ENCODE measurements around the gene GRIK1. TPM values are rescaled to one million over a fixed set of nuclear protein-coding genes. Genes with fewer than 3 reads are reported as not detected.
A peak's percentile ranks its signal among the peaks of the same experiment; 100 is the strongest.

GRIK1 gene
- total RNA-seq, 1 donor from 2014 or later: 0.99 TPM

DNA sequence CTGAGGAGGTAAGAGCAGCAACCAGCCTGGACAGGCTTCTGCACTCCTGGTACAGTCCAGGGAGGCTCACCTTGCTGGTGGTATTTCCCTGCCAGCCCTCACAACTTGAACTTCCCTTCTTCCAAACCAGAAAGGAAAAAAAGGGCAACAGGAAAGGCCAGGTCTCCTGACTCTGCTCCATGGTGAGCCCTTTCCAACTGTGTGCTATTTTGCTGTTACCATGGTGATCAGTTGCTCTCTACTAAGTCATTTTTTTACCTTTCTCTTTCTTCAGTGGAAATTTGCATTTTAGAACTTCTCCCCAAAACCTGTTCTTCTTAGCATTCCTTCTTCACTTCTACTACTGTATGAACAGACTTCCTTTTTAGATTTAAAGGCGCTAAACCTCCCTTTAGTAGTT, 164.3 kb downstream of the GRIK1 start:
- no peak for DNase-seq

DNA sequence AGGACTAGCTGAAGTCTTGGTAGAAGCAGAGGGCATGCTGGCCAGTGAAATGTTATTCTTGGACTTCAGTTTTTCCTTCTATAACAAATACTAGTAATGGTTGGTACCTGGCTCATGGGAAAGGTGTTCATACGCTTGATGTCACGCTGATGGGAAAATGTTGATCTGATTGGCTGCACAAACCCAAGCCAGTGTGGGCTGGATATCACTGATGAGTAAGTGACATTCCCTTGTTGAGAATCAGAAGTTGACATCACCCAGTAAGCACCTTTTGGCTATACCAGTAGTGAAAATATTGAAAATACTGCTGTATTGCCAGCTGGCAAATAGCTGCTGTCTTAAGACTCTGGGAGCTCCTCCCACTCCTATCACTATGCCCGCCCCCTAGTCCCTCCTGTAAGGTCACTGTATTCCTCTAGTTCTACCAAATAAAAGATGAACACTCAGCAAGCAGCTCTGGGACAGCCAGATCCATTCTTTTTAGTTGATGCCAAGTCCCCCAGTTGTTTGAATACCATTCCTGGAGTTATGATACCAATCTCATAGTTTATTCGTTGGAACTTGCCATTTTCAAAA, 168.2 kb downstream of the GRIK1 start:
- no peak for DNase-seq

DNA sequence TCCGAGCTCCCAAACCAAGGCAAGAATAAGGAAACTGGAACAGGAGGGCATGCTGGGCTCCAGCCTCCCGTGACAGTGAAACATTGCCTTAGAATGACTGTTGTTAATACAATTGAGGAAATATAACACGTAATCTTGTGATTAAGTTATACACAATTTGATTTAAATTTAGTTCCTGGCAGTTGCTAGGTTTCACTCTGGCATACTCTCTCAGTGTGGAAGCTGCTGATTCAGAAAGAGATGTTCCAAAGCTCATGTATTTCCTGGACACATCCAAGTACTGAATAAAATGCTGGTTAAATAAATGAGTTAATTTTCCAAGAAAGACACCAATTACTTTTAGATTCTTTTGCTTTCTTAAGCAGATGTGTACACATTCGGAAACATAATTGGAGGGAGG, 176.1 kb downstream of the GRIK1 start:
- DNase-seq: no peak

DNA sequence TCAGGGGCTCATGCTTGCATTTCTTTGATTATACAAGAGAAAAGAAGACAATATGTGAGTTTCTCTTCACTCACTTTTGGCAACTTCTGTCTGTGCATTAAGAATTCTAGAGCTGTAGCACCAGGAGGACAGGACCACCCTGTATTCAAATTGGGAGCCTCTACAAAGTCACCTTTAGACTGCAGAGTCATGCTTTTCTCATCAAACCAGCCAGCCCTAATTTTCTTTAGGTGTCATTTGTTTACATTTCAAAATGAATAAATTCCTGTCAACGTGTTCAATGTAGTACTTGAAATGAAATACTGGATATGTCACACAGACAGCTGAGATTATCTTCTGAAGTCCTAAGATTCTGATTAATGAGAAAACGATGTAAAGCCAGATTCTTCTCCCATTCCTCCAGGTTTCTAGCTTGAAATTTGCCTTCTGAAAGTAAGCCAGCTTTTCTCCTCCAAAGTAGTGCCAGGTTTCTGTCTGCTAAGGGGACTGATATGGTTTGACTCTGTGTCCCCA, 177.2 kb downstream of the GRIK1 start:
- no peak for DNase-seq

DNA sequence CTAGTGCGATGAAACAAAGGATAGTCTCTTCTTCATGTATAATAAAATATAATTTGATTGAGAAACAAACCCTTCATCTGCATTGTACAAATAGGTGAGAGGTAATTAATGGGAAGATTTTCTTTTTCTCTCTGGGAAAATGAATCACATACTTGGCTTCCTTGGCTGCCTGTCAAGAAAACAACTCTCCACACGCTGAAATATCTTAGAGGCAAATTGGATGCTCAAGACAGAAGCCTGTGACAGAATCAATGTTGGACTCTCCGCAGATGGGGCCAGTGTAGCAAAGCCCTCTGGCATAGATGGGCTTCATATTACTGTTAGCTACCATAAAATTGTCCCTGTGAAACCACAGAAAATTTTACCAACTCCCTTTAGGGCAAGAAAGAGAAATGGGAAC, 186.6 kb downstream of the GRIK1 start:
- no peak for DNase-seq

DNA sequence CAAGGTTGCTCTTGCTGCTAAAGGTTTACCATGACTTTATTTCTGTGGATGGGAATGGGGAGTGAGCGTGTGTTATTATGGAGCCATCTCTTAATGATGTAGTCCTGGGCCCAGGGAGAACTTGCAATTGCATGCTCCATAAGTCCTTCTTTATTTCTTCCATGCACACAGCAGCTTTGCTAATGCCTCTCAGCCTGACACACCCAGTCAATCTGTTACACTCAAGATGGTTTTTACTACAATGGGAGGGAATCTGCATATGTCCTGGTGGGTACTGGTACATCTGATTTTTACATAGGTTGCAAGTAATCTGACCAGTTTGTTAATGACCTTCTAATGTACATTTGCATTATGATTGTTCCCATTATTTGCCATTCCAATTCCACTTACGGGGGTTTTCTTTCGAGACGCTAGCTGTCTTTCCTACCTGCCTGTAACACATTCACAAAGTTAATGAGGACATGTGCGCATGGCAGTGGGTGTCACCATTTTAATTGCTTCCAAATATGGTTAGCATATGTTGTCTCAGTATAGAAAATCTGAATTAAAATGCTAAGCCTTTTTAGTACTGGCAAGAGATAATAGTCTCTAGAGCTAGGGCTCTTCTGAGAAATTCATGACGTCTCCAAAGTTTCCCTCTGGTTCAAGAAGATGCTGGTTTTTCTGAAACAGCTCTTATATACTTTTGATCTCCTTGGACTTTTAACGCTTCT, 188.2 kb downstream of the GRIK1 start:
- DNase-seq: no peak

DNA sequence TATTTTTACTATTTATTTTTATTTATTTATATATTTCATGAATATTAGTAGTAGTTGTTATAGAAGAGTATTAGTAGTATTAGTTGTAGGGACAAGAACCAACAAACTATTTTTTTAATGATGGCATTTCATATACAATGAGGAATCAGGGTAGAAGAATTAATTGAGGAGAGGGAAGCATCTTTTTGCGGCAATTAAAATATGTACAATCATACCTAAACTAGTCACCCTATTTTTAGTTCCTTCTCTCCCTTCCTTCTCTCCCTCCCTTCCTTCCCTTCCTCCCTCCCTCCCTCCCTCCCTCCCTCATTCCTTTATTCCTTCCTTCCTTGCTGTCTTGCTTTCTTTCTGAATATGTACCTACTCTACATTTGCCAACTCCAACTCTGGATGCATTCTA, 189.8 kb downstream of the GRIK1 start:
- DNase-seq: no peak

DNA sequence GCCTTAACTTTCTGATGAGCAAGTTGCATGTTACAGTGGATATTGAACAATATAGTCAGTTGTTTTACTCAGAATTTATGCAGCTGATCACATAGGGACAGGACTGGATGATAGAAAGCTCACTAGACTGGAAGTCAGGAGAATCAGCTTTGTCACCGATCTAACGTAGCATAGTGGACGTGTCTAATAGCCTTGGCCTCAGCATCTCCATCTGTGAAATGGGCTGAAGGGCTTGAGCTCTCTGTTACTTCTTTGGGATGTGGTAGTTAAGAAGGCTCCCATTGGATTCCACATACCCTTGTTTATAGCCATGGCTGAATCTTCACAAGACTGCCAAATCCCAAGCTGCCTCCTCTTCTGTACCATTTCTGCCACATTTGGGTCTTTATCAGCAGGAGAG, 190.6 kb downstream of the GRIK1 start:
- no peak for DNase-seq

DNA sequence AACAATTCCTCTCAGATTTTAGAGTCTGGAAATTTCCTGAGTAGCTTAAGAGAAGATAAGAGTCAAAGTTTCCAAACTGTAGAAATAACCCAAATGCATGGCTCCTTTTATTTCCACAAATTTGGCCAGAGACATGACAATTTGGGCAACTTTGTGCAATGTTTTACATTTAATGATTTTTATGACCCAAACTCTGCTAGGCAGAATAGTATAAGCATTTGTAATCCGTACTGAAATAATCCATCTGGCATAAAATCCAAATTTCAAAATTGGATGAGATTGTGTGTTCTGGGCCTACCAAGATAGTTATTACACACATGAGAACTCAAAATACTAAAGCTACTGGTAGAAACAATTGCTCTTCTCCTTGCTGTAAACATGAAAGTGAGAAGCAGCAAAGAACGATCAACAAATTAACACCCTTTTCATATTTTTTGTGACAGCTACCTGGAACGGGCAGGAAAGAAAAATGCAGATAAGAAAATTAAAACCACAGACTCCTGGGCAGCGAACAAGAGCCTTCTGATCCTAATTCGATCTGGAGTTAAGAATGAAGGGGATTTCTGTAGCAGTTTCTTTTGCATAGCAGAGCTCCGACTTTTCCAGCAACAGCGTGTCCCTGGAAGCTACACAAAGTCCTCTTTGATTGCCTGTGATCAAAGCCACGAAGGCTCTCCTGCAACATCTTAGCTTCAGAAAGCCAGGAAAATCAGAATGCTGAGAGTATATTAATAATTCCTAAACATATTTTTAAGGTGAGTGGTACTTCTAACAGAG, 191.2 kb downstream of the GRIK1 start:
- DNase-seq: no peak

DNA sequence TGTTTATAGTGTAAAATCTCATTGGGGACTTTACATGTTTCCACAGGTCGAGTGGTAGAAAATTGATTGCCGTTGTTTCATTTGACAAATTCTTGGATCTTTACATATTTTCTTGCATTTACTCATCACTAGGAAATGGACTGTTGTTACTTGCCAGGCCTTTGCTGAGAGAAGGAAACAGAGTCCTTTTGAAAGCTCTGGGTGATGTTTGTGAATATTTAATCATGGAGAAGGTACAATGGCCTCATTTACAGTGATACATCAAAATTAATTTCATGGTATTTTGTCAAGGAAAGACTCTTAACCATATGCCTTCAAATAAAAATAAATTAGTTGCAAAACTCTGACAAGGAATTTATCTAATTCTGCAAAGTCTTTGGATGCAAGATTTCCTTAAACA, 198.0 kb downstream of the GRIK1 start:
- DNase-seq: no peak

DNA sequence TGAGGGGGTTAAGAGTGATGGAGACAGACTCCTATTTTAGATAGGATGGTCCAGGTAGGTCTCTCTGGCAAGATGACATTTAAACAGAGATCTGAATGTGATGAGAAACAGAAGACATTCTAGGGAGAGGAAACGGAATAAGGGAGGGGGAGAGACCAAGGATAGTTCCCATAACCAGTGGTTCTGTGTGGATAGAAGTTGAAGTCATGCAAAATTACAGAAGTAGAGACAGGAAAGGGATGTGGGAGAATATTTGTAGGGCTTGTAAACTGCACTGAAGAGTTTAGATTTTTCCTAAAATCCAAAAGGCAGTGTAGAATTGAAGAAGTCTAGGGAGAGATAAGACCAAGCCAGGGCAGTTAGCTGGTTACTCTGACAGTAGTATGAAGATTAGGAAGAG, 200.6 kb downstream of the GRIK1 start:
- DNase-seq: no peak

DNA sequence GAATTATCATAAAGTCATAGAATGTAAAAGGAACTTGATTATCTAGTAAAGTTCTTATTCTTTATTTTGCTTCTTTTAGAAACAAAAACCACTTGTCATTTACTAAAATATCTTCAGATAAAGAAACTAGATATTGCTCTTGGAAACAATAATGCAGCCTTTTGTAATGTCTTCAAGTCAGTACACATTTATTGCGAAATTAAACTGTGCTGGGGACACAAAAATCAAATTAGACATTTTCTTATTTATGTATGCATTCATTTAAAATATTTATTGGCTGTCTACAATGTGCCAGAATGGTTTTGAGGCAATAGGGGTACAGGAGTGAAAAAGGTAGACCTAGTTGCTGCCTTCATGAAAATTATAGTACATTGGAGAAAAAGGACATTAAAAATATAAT, 201.1 kb downstream of the GRIK1 start:
- no peak for DNase-seq

DNA sequence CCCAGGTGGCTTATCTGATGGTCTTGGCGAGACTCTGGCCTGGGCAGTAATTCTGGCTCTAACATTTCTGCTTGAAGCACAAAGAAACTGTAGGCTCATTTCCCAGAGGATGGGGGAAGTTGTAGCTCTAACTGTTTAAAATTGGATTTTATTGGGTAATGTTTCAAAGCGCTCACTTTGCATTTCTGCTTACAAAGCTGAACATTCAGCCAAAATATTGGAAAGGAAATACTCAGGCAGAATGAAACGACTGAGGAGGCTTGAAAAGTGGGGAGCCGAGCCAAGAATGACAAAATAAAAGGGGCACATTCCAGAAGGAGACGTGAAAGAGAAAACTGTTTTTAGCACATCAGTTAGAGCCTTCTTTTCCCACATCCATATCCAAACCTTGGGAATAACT, 202.6 kb downstream of the GRIK1 start:
- DNase-seq: peak; percentile 62

DNA sequence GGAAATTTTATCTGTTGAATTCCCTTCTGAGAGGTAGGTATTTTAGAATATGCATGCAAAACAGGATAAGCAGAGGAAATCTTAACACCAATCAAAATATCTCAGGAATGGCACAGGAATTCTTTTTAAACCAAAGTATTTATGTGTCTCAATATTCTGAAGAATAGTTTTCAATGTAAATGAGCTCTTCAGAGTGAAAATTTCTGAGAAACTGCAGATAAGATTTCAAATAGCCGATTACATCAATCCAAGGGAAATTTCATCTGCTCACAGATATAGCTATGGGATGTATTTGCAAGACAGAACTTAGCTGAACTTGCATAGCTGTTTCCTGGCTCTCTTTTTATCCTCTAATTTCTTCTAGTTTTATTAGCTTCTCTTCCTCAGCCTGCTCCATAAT, 209.5 kb downstream of the GRIK1 start:
- no peak for DNase-seq

DNA sequence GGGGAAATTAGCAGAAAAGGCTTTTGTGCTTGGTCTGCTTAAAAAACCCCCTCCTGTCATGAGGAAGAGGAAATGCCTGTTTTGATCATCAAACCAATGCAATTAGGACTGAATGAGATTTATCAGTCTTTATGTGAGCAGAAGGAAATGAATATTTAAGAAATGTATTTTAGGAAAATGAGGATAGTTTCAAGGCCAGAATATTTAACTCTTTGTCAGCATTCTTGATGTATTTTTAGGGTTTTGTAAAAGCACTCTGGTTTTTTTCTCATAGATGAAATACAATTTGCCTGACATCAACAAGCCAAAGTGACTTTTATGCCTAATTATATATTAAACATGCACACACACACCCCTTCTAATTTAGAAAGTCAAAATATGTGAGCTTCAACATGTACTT, 213.8 kb downstream of the GRIK1 start:
- no peak for DNase-seq

DNA sequence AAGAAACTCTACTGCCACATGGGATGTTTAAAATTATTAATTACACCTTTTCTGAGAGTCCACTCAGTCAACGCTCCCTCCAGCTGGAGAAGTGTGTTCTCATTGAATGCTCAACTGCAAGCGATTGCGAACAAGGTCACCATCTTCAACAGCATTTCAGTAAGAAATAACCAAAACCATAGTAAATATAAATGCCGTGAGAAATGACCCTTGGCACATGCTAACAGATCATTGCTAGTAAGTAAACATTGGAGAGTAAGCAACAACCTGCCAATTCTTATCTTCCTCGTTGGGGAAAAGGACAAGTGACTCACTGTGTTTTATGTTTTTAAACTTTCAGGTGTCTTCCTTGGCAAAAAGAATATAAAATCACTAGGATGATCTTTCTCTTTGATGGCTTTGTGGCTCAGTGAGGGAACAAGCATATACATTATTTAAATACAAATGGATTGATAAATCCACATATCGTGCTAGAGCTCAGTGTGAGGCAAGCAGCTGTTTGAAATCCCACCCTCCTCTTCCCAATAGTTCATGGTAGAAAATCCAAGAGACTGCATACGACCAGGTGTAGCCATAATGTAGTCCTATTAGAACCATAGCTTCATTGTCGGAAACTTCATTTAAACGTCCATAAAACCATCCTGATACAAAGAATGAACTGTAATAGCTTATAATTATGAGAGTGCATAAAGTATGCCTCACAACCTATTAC, 214.6 kb downstream of the GRIK1 start:
- DNase-seq: no peak

DNA sequence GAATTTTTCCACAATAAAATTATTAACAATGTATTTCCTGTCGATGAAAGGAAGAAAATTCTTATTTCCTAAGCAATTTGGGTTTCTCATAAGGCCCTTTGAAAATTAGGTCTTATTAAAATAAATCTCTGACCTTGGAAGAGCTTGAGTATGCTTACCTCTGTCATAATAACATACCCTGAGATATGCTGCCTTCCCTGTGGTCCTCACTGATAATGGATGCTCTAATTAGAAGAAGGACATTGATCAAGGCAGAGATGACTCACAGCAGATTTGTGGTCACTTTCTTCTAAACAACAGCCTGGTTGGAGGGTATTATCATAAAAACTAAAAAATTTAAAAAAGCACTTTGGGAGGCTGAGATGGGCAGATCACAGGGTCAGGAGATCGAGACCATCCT, 217.8 kb downstream of the GRIK1 start:
- no peak for DNase-seq

DNA sequence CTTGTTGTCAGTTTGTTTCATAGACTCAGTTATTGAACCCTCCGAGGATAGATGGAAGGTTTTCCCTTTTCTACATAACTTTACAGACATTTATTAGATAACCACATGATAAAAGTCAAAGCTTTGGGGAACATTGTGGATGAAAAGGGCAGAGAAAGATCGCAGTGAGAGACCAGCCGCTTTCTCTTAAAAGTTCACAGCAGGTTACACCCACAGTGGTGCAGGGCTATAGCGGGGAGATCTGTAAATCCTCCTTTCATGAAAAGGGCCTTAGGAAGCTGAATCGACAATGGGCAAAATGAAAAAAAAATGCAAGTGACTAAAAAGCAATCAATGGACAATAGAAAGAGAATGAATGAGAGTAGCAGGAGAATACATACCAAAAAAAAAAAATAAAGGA, 218.6 kb downstream of the GRIK1 start:
- no peak for DNase-seq

DNA sequence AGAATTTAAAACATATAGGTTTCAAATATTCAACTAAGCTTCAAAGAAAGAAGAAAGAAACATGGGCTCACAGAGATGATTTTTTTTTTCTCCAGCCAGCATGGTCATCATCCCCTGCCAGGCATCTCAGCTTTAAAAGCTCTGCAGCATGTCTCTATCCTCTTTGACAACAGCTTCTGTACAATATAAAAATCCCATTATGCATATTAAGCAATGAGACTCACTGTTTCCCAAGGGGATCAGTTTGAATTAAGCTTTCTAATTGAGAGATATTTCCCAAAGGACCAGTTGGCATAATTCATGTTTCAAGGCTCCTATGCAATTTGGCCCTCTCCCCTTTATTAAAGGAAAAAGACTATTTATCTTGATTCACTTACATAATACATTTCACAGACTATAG, 220.3 kb downstream of the GRIK1 start:
- no peak for DNase-seq

DNA sequence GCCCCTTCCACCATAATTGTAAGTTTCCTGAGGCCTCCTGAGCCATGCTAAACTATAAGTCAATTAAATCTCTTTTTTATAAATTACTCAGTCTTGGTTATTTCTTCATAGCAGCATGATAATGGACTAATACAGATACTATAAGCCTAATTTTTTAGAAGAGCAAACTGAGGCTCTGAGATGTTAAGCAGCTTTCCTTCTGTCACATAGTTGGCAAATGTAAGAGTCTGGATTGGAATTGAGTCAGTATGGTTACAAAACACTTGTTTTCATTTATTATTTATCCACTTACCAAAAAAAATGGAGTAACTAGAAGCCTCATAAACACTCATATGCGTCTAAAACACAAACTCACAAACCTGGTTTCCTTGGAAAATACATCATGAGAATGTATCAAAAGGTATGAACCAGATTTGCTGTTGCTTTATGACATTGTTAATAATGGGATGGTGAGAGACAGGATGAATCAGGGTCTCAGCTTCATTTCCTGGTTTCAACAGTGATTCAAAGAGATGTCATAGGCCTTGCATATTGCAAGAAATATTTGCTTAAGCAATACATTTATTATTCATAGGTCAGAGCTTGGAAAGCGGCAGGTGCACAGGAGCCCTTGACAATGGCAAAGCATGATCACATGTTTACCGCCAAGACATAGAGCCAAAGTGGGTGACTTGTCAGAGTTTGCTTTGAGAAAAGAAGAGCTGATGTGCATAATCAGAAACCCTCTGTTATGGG, 221.5 kb downstream of the GRIK1 start:
- DNase-seq: no peak

DNA sequence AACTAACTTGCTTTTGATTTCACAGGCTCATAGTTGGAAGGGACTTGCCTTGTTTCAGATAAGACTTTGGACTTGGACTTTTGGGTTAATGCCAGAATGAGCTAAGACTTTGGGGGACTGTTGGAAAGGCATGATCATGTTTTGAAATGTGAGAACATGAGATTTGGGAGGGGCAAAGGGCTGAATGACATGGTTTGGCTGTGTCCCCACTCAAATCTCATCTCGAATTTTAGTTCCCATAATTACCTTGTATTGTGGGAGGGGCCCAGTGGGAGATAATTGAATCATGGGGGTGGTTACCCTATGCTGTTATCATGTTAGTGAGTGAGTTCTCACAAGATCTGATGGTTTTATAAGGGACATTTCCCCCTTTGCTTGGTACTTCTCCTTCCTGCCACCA, 222.1 kb downstream of the GRIK1 start:
- DNase-seq: no peak

DNA sequence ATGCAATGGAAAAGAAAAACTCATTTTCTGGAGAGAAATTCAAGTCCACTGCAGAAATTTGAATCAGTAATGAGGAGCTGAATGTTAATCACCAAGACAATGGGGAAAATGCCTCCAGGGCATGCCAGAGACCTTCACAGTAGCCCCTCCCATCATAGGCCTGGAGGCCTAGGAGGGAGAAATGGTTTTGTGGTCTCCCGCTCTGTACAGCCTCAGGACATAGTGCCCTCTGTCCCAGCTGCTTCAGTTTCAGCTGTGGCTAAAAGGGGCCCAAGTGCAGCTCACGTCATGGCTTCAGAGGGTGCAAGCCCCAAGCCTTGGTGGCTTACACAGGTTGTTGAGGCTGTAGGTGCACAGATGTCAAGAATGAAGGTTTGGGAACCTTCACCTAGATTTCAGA, 223.0 kb downstream of the GRIK1 start:
- DNase-seq: no peak

Measured in skin of body (tissue), 2 donors.